Endothelial cell of umbilical vein (primary cell): ENCODE results near the gene HOXB6. TPM values are rescaled to one million over a fixed set of nuclear protein-coding genes. Genes with fewer than 3 reads are reported as not detected.

Experiments
- BruUV-seq: library from RNA; stranded (reverse); fragments of 400-500 nt; replicated peaks from 2 replicates; lab custom pipeline; 2021; lab: Mats Ljungman, UMichigan
- CTCF ChIA-PET: fragments of 300-600, 350-600 bp; sonication (Branson Sonifier 250); formaldehyde crosslinking; loops from one replicate; lab custom pipeline; 2021; ENCODE audit warnings: antibody characterized with exemption, inconsistent platforms; lab: Charles Lee
- POLR2A ChIA-PET: fragments of 300-600, 350-600 bp; sonication (Branson Sonifier 250); formaldehyde crosslinking; loops from one replicate; lab custom pipeline; 2021; ENCODE audit warnings: antibody characterized with exemption, inconsistent platforms; lab: Charles Lee
- DNase-seq: peaks from one replicate; pipeline ENCODE4 v3.0.0-alpha.2; 2011; ENCODE audit warnings: low read depth, low spot score
- FAIRE-seq: peaks from 2 replicates; lab custom pipeline; 2011; peaks lifted over from hg19 to GRCh38; lab: Jason Lieb, UNC
- H2AFZ ChIP-seq: 2 replicates; pipeline ENCODE4 v1.6.0; 2012; ENCODE audit warnings: low read depth, low read length, control low read depth, inconsistent platforms
- H3K27ac ChIP-seq: 2 replicates; pipeline ENCODE4 v1.5.1; 2011; ENCODE audit warnings: low read depth, mild to moderate bottlenecking, control low read depth, low read length, moderate library complexity; ENCODE audit not compliant: insufficient read depth
- H3K27me3 ChIP-seq, 2 experiments: 2 replicates each; pipeline versions ENCODE4 v1.6.0 to v1.6.1; 2011; ENCODE audit warnings: low read length in 2 of 2, mixed read lengths in 1 of 2; ENCODE audit not compliant: control insufficient read depth in 2 of 2, insufficient read depth in 2 of 2
- H3K36me3 ChIP-seq, 2 experiments: 2 replicates in 1 of 2; 3 replicates in 1 of 2; pipeline ENCODE4 v1.5.1; 2011; ENCODE audit warnings: low read length in 2 of 2, mild to moderate bottlenecking in 1 of 2, moderate library complexity in 1 of 2; ENCODE audit not compliant: control insufficient read depth in 2 of 2, insufficient read depth in 2 of 2; ENCODE audit errors: extremely low read depth in 1 of 2
- H3K4me1 ChIP-seq: 3 replicates; pipeline ENCODE4 v1.5.1; 2011; ENCODE audit warnings: mild to moderate bottlenecking, low read length; ENCODE audit not compliant: control insufficient read depth, insufficient read depth; ENCODE audit errors: extremely low read depth
- H3K4me2 ChIP-seq: 2 replicates; pipeline ENCODE4 v1.6.1; 2011; ENCODE audit warnings: low read length, control low read depth, mixed read lengths; ENCODE audit not compliant: insufficient read depth
- H3K4me3 ChIP-seq, 3 experiments: fragments of 200-600 bp in 1 of 3; sonication (generic), shearing (Covaris generic) in 1 of 3; replicated peaks in 1 of 3; 2 replicates each; pipeline ENCODE4 v1.5.1; 2011 to 2016; ENCODE audit warnings: control low read depth in 3 of 3, low read length in 3 of 3, mild to moderate bottlenecking in 2 of 3, inconsistent platforms in 1 of 3, low read depth in 1 of 3, moderate library complexity in 1 of 3; ENCODE audit not compliant: insufficient read depth in 1 of 3
- H3K79me2 ChIP-seq: 2 replicates; pipeline ENCODE4 v1.6.0; 2012; ENCODE audit warnings: low read length, inconsistent platforms; ENCODE audit not compliant: control insufficient read depth, insufficient read depth
- H3K9ac ChIP-seq: replicated peaks from 2 replicates; pipeline ENCODE3; 2011; ENCODE audit warnings: low read length, control low read depth; ENCODE audit not compliant: insufficient read depth; ENCODE audit errors: extremely low read depth
- H3K9me1 ChIP-seq: replicated peaks from 3 replicates; pipeline ENCODE4 v1.6.0; 2011; ENCODE audit warnings: mild to moderate bottlenecking, low read length; ENCODE audit not compliant: control insufficient read depth, insufficient read depth; ENCODE audit errors: extremely low read depth
- H3K9me3 ChIP-seq: replicated peaks from 2 replicates; pipeline ENCODE4 v1.5.1; 2012; ENCODE audit warnings: low read length, inconsistent platforms; ENCODE audit not compliant: control insufficient read depth, insufficient read depth
- H4K20me1 ChIP-seq: replicated peaks from 2 replicates; pipeline ENCODE3; 2011; ENCODE audit warnings: mild to moderate bottlenecking, low read length; ENCODE audit not compliant: control insufficient read depth, insufficient read depth; ENCODE audit errors: extremely low read depth
- EZH2 ChIP-seq: IDR thresholded peaks from 2 replicates; pipeline ENCODE4 v1.6.1; 2012; ENCODE audit warnings: borderline replicate concordance, low read depth, mild to moderate bottlenecking, moderate library complexity, low read length, inconsistent platforms; ENCODE audit not compliant: severe bottlenecking
- FOS ChIP-seq: IDR thresholded peaks from 2 replicates; pipeline ENCODE4 v1.6.1; 2011; ENCODE audit warnings: mild to moderate bottlenecking, low read length, moderate library complexity, borderline replicate concordance; ENCODE audit not compliant: insufficient read depth
- JUN ChIP-seq: IDR thresholded peaks from 2 replicates; pipeline ENCODE4 v1.6.1; 2011; ENCODE audit warnings: borderline replicate concordance, low read depth; ENCODE audit not compliant: insufficient read length, insufficient read depth
- POLR2A ChIP-seq: IDR thresholded peaks from 2 replicates; pipeline ENCODE4 v1.6.1; 2012; ENCODE audit warnings: low read depth, mild to moderate bottlenecking, control low read depth, low read length
- dilution Hi-C: fragments of 300-500 bp; cut with MboI; formaldehyde crosslinking; loops from one replicate; pipeline ENCODE4 v1.15.0; 2019; ENCODE audit warnings: low sequenced_read_pairs; ENCODE audit not compliant: extremely low pct_ligation_motif_present
- intact Hi-C: fragments of 100-400 bp; cut with micrococcal nuclease; formaldehyde crosslinking; loops from one replicate; pipeline ENCODE4 v1.10.0; 2022
- polyA plus RNA-seq, 4 experiments: library from polyadenylated mRNA; depleted of rRNA in 3 of 4; stranded (reverse) in 3 of 4; unstranded in 1 of 4; fragments of >200 nt; gene quantifications; 2 replicates each; pipeline versions ENCODE4 v1.2.1 to v1.2.3, GENCODE V29; 2011 to 2012; ENCODE audit warnings: missing spikeins in 1 of 4
- total RNA-seq: library from RNA; stranded (reverse); gene quantifications from 2 replicates; pipeline ENCODE4 v1.2.3, GENCODE V29; 2021
- TF ChIP-seq, protein P1 (sequence below): IDR thresholded peaks from 2 replicates; pipeline ENCODE4 v1.6.1; 2011; ENCODE audit not compliant: insufficient read depth, insufficient read length
- TF ChIP-seq, protein P2 (sequence below), 2 donors: IDR thresholded peaks; 1 replicate in 1 of 2; 2 replicates in 1 of 2; pipeline ENCODE4 v1.5.1; 2011; ENCODE audit warnings: low read length in 2 of 2, mild to moderate bottlenecking in 2 of 2, moderate library complexity in 2 of 2, control low read depth in 1 of 2, inconsistent platforms in 1 of 2, low read depth in 1 of 2; ENCODE audit not compliant: insufficient read depth in 1 of 2; ENCODE audit errors: extremely low read depth in 1 of 2

The HOXB6 gene
- total and polyA plus RNA-seq, 2 donors (not counting 3 experiments of a cell fraction or from before 2014, with no cell fraction given) = 8.8 to 24.0 TPM

DNA sequence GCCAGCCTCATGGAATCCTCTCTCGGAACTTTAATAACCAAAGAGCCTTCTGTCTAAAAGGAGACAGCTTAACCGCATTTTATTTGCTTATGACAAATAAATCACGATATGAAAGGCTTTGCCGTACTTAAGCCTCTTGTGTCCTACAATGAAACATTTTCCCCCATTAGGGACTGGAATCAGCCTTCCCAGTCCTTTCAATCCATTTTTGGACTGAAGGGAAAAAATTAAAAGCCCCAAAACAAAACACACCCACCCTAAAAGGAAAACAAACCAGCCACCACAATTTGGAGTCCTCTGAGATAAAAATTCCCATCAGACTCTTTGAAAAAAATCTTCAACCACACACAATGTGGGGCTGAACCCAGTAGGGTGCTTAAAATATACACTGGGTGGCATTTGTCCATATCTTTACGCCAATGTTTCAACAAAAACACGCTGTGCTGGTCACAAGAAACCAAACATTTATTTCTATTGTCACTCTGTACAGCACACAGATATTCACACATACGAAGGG is 29.7 kb downstream of the HOXB6 start:
- dilution Hi-C loops = no loop called here
- intact Hi-C loops = loop anchor here (1.0 kb wide), 1 partner anchor 31 kb away; no protein-coding TSS in a partner anchor

More for the DNA sequence above, 29.7 kb downstream of the HOXB6 start:
- Histone ChIP-seq H3K4me2 (peak overlapping the region; percentile 81), H3K9ac (peak overlapping the region; percentile 29), H3K4me3 (peak overlapping the region in 2 of 3 experiments; percentile 9 to 46), H3K36me3 (peaks cover 0 to 3% of the 10 kb centered on the region in 2 experiments), H3K27ac (peak overlapping the region; percentile 47), H3K79me2 (peaks cover 94% of the 10 kb centered on the region), H3K9me1 (no peaks in the 10 kb centered on the region), H3K27me3 (no peaks in the 10 kb centered on the region), H3K9me3 (no peaks in the 10 kb centered on the region), H3K4me1 (peaks cover 80% of the 10 kb centered on the region), H4K20me1 (no peaks in the 10 kb centered on the region), H2AFZ (no peak overlapping the region)
- FAIRE-seq (peak; percentile 38), DNase-seq (peak; percentile 53)
- CTCF ChIA-PET = interaction anchor here (0.7 to 2.4 kb wide), 3 partner anchors 19 to 222 kb away, joined by 3 to 9 read pairs (median 4); no protein-coding TSS in a partner anchor
- TF ChIP-seq, protein P1, sequence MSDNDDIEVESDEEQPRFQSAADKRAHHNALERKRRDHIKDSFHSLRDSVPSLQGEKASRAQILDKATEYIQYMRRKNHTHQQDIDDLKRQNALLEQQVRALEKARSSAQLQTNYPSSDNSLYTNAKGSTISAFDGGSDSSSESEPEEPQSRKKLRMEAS = no peak
- TF ChIP-seq EZH2 = no peak
- TF ChIP-seq JUN = no peak
- TF ChIP-seq FOS = no peak
- no peak for TF ChIP-seq POLR2A
- TF ChIP-seq, protein P2, sequence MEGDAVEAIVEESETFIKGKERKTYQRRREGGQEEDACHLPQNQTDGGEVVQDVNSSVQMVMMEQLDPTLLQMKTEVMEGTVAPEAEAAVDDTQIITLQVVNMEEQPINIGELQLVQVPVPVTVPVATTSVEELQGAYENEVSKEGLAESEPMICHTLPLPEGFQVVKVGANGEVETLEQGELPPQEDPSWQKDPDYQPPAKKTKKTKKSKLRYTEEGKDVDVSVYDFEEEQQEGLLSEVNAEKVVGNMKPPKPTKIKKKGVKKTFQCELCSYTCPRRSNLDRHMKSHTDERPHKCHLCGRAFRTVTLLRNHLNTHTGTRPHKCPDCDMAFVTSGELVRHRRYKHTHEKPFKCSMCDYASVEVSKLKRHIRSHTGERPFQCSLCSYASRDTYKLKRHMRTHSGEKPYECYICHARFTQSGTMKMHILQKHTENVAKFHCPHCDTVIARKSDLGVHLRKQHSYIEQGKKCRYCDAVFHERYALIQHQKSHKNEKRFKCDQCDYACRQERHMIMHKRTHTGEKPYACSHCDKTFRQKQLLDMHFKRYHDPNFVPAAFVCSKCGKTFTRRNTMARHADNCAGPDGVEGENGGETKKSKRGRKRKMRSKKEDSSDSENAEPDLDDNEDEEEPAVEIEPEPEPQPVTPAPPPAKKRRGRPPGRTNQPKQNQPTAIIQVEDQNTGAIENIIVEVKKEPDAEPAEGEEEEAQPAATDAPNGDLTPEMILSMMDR (IDR thresholded peaks at IDR 0.05; ENCODE audit: extremely low read depth in 1 of 2, insufficient read depth in 1 of 2, low read depth in 1 of 2, low read length in 2 of 2) = no peak
- no TSS peak for BruUV-seq
- POLR2A ChIA-PET = no interaction called here
